HG03103 (cell line): ENCODE results near the gene BAHD1.

Source experiments
- ATAC-seq: cut with Tn5 transposase; IDR thresholded peaks from one replicate; pipeline ENCODE4 v1.9.1; 2021; ENCODE audit warnings: low read depth; ENCODE audit not compliant: unreplicated experiment

Gene BAHD1

GRCh38 chr15:40464595-40465185 is 23.9 kb downstream of the BAHD1 start:
- ATAC-seq = no peak

GRCh38 chr15:40465939-40466338 is 25.2 kb downstream of the BAHD1 start:
- ATAC-seq = no peak

DNA sequence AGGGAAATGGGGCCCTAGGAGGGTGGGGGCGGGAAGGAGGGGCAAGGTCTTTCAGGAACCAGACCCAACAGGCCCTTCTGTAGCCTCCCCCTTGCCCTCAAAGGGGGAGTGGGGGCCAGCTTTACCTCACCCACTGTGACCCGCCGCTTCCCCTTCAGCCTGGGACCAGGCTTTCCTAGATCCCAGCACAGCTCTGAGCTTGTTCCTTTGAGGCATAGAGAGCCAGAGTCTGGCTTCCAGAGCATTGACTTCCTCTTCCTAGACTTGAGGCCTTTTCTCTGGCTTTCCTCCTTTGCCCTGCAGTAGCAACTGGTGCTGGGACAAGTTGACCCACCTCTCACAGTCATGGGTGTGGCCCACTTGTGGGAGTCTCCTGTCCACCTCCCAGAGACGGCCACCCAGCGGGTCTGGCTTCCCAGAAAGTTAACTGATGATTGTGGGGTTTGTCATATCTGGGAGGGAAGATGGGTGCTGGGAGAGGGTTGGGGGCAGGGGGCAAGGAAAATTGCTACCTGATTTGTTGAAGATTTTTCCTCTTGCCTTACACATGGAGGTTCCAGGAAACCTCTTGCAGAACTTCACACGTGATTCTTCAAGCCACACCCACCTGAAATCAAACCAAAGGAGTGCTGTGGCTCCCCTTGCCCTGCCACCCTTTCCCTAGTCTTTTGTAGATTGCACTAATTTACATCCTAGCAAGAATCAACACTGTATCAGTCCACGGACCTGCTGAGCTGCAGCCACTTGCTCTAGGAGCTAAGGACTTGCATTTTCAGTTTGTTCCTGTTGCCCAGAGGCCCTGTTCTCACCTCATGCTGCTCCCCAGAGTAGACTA is 25.9 kb downstream of the BAHD1 start:
- no peak for ATAC-seq

DNA sequence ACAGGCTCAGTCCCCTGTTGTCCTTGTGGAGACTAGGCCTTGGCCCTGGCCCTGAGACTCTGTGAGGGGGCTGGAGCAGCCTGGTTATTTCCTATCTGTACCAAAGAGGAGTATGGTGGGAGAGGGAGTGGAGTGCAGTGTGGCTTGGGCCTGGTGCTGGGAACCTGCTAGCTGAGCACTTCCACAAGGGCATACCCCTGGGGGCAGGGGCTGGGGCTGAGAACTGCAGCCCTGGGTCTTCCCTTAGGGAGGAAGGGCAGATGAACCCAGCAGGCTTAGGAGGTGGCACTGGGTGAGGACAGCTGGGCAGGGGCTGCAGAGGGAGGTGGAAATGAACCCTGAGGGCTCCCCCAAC is 26.5 kb downstream of the BAHD1 start:
- ATAC-seq = no peak

DNA sequence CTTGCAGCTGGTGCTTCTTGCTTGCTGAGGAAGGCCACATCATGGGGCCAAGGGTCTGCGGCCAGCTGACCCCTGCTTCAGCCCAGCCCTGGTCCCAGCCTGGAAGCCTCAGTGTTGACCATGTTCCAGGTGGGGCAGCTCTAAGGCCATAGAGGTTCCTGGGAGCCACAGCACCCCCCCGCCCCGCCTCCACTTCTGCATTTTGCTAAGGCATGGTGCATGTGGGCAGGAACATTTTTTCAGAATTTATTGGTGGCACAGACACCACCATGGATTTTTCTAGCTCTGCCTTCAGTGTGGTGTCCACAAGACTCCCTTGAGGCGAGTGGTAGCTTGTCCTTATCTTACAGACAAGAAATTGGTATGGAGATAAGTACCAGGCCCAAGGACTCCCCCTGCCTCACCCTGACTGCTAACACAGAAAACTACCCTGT is 28.2 kb downstream of the BAHD1 start:
- ATAC-seq = no peak

GRCh38 chr15:40469776-40470390 is 29.1 kb downstream of the BAHD1 start:
- ATAC-seq = no peak

GRCh38 chr15:40470423-40471104 is 29.8 kb downstream of the BAHD1 start, which contains the start of gene CHST14:
Gene CHST14 (plus strand): TSS chr15:40470984. CDS start chr15:40471214, 230 bp downstream.
- peak; percentile 56 for ATAC-seq

DNA sequence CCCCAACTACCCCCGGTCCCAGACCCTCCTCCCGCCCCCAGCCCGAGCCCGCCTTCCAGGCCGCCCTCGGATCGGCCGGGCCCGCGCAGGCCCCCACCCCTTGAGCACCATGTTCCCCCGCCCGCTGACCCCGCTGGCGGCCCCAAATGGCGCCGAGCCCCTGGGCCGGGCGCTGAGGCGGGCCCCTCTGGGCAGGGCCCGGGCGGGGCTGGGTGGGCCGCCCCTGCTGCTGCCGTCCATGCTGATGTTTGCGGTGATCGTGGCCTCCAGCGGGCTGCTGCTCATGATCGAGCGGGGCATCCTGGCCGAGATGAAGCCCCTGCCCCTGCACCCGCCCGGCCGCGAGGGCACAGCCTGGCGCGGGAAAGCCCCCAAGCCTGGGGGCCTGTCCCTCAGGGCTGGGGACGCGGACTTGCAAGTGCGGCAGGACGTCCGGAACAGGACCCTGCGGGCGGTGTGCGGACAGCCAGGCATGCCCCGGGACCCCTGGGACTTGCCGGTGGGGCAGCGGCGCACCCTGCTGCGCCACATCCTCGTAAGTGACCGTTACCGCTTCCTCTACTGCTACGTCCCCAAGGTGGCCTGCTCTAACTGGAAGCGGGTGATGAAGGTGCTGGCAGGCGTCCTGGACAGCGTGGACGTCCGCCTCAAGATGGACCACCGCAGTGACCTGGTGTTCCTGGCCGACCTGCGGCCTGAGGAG is 30.5 kb downstream of the BAHD1 start:
- ATAC-seq = peak; percentile 26

GRCh38 chr15:40471808-40472150 is 31.0 kb downstream of the BAHD1 start:
- ATAC-seq = peak; percentile 14

- no peak for ATAC-seq
Observed at GRCh38 chr15:40472171-40472727, 31.5 kb downstream of the BAHD1 start.

DNA sequence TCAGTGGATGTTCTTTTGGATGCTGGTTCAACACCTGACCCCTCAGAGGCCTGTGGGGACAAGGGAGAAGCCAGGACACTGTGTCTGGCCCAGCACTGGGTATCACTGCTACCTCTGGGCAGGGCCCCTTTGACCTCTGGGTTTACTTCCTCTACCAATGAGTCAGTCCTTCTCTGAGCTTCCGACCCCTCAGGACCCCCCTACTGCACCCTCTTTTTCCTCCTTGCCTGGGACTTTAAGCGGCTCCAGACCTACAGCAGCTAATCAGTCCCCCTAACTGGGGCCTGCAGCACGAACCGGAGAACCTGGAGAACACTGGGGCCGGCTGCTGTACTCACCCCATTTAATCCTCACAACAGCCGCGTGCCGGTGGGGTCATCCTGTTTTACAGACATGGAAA is 33.8 kb downstream of the BAHD1 start:
- ATAC-seq = no peak

DNA sequence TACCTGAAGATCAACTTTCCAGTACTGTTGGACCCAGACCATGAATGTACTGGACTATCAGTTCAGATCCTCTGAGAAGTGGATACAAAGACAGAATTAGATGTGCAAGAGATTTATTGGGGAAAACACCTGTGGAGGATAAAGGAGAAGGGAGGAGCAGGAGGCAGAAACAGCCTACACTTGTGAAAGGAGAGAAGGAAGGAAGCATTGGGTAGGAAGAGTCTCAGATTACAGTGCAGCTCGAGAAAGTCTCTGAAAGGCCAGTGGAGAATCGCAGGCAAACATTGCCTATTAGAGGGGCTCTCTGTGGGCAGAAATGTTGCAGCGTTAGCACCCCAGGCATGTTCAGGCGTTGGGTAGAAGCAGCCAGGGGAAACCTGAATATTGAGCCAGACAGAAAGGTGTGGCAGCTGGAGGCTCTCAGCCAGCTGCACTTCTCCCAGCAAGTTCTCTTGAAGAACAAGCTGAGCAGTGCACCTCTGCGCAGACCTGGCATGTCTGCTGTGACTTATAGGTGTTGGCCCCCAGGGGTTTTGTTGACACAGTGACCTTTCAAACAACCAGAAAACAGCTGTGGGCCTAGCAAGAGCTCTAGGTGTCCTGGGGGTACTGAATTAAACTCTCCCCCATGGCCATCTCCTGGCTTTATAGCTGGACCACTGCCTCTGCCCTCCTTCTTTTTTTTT is 37.0 kb downstream of the BAHD1 start:
- ATAC-seq = no peak

DNA sequence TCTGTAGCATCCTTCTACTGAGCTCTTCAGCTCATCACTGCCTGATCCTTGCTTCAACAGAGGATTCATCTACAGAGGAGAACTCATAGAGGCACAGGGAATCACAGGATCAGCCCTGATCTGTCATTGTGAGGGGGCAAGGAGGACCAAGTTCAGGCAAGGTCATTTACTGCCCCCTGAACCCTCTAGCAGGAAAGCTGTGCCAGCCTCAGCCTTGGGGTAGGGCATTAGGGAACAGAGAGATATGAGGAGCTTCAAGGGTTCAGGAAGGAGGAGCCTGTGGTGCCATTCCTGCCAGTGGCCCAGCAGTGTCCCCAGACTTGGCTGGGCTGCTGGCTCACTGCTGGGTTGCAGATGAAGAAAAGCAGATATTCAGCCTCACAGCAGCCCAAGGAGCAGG is 38.3 kb downstream of the BAHD1 start:
- ATAC-seq = no peak

DNA sequence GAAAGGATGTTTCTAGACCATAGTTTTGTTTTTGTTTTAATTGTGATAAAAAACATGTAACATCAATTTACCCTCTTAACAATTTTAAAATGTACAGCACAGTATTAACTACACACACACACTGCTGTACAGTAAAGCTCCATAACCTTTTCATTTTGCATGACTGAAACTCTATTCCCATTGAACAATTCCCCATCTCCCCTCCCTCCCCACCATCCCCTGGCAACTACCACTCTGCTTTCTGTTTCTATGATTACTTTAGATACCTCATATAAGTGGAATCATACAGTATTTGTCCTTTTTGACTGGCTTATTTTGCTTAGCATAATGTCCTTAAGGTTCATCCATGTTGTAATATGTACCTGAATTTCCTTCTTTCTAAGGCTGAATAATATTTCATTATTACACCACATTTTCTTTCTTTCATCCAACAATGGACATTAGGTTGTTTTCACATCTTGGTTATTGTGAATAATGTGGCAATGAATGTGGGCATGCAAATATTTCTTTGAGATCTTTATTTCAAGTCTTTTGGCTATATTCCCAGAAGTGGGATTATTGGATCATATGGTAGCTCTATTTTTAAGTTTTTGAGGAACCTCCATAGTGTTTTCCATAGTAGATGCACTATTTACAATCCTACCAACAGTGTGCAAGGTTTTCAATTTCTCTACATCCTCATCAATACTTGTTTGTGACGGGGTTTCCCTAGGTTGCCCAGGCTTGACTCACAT is 40.8 kb downstream of the BAHD1 start:
- ATAC-seq = no peak

- no peak for ATAC-seq
Observed at GRCh38 chr15:40483919-40484318, 43.2 kb downstream of the BAHD1 start.

DNA sequence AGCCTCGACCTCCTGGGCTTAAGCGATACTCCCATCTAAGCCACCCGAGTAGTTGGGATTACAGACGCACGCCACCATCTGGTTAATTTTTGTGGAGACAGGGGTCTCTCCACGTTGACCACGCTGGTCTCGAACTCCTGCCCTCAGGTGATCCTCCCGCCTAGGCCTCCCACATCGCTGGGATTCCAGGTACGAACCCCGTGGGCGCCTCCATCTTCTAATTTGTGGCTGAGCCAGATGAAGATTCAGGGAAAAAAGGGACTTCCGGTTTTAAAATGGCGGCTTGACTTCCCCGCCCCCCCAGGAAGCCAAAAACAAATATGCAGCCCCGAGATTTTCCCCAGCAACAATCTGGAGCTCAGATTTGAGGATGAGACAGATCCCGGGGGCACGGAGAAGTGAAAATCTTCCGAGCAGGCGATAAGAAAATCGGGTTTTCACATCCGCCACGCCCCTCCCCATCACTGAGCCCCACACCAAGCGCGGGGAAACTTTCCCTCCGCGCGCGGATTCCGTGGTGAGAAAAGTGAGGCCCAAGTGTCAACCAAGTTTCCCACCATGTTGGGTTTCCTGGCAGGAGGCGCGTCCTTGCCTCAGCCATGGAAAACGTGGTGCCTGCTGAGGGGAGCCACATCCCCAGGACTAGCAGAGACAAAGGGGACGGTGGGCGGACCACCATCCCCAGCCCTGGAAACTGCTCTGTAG is 45.5 kb downstream of the BAHD1 start:
- ATAC-seq = no peak

- no peak for ATAC-seq
Observed at GRCh38 chr15:40487816-40488682, 47.3 kb downstream of the BAHD1 start.
